SK-MEL-5 (cell line): ENCODE results near the gene GRM1. TPM values are rescaled to one million over a fixed set of nuclear protein-coding genes. Genes with fewer than 3 reads are reported as not detected.
A peak's percentile ranks its signal among the peaks of the same experiment; 100 is the strongest.

Source experiments
- DNase-seq: peaks from one replicate; pipeline ENCODE4 v3.0.0-alpha.2; 2016; ENCODE audit warnings: low read depth, low spot score
- in situ Hi-C: cut with HindIII; loops from 2 replicates; pipeline ENCODE4 v1.10.0; 2016; ENCODE audit warnings: low sequenced_read_pairs, high pct_unique_total_duplicates, low pct_unique_long_range_greater_than_20kb
- polyA plus RNA-seq, 2 experiments: library from polyadenylated mRNA; depleted of rRNA; stranded (reverse); fragments of >200 nt; gene quantifications; 2 replicates each; pipeline ENCODE4 v1.2.3, GENCODE V29; 2015
- total RNA-seq: library from RNA; depleted of rRNA; stranded (reverse); fragments of >200 nt; shearing (Covaris generic); gene quantifications from 2 replicates; pipeline ENCODE4 v1.2.3, GENCODE V29; 2014; rRNA removed

The GRM1 gene
- 0.13 and 0.26 TPM in 2 replicates for total RNA-seq
- 0.24 and 0.31 TPM in 2 replicates for polyA plus RNA-seq (2015; cell fraction: cytosol; rRNA removed)
- 0.22 and 1.4 TPM in 2 replicates for polyA plus RNA-seq (2015; cell fraction: nucleus; rRNA removed)

DNA sequence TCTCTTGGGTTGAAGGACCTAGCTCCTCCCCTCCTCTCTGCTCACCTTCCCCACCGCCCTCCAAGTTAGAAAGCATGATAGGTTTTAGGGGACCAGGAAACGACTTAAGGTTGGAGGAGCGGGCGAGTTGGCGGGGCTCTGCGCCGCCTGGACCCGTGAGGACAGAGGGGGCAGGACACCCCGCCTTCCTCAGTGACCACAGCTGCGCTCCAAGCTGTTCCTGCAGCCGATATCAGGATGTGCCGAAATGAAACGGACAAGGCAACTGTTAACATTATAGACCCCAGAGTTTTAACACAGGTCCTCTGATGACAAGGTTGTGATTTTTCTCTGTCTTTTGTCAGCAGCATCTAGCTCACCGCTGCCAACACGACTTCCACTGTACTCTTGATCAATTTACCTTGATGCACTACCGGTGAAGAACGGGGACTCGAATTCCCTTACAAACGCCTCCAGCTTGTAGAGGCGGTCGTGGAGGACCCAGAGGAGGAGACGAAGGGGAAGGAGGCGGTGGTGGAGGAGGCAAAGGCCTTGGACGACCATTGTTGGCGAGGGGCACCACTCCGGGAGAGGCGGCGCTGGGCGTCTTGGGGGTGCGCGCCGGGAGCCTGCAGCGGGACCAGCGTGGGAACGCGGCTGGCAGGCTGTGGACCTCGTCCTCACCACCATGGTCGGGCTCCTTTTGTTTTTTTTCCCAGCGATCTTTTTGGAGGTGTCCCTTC is at the start of gene GRM1:
TSS of gene GRM1 (plus strand) at position 212 of the 722 bp plus-strand sequence. CDS start at position 668, 456 bp downstream.
- in situ Hi-C loops = no loop called here
- DNase-seq = no peak

DNA sequence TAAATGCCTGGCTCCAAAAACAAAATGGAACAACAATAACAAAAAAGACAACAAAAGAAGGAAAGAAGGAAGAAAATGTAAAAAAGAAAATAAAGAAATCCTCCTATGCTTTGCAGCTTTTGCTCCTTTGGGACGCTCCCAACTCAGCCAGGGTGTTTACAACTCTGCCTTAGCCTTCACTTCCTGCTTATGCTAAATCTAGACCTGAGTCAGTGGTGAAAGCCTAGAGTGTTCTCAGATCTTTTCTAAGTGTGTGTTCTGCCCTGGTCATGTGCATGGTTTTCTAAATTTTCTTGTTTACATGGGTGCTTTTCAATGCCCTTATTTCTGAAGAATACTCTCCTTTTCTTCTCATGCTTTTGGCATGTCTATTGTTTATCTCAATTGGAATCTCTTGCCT is 19.5 kb upstream of the GRM1 start:
- DNase-seq = no peak
- in situ Hi-C loops = no loop called here

DNA sequence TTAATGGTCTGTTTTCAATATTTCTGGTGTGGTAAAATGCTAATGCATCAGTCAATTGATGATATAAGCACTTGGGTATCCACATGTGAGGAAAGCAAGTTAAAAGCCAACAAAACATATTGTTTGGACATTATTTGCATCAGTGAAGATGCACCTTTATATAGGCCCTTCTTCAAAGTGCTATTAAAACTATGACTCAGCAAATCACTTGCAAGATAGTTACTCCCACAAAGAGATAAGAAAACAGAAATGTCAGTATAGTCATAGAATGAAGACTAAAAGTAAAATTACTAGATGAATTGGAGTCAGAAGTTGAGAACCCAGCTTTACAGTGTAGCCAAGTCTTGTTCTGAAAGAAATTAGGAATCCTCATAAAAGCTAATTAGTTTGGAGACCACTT is 14.6 kb upstream of the GRM1 start:
- in situ Hi-C loops = no loop called here
- DNase-seq = no peak

DNA sequence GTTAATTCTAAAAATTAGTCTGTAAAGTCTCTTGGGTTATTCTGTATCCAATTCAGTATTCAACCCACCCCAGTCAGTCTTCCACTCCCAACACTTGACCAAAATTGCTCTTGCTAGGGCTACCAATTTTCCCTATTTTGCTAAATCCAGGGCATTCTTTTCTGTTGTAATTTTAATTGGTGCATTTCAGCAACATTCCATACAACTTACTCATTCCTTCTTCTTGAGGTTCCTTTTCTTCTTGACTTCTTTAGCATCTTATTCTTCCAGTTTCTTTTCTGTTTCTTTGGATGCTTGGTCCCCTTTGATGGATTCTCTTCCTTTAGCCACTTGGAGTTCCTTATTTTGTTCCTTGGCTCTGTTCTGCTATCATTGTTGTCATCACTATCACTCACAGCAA is 11.2 kb upstream of the GRM1 start:
- DNase-seq = no peak
- in situ Hi-C loops = no loop called here

DNA sequence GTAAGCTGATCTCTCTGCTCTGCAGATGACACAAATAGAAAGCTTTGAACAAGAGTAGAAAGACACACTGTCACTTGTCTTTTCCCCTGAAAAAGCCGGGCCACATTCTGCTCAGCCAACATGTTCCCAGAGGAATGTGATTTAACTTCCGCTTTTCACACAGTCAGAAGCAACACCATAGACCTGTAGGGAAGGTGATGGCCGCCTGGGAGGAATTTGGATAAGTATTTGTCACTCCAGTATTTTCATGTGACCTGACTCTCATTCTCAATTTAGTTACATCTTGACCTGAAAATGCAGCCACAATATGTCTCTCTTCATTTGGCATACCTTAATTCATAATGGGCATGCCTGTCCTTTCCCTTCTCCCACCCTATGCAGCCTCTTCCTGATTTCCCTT is 2.0 kb upstream of the GRM1 start:
- in situ Hi-C loops = no loop called here
- no peak for DNase-seq

DNA sequence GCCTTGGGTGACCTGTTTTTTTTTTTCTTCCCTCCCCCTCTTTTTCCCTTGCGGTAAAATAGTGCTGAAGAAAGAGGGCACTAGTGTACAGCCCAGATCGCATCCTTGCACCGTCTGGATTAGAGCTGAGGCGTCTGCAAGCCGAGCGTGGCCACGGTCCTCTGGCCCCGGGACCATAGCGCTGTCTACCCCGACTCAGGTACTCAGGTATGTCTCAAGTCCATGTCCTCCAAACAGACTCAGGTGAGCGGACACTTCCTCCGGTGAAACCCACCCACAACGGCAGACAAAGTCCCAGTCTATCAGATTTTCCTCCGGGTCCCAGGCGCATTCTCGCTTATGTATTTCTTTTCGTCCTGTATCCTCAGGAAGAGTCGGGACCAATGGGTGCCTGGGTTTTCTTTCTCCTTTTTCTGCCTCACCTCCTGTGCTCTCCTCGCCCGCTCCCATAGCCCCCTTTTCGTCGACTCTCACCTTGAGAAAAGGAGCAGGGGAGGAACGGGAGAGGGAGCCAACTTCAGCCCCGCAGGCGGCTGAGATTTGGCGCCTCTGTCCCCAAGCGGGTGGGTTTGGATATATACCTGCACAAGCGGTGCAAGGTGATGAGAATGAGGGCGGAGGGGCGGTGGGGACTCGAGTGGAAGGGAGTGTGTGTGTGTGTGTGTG is 1.1 kb upstream of the GRM1 start:
- peak; percentile 9 for DNase-seq
- in situ Hi-C loops = no loop called here

DNA sequence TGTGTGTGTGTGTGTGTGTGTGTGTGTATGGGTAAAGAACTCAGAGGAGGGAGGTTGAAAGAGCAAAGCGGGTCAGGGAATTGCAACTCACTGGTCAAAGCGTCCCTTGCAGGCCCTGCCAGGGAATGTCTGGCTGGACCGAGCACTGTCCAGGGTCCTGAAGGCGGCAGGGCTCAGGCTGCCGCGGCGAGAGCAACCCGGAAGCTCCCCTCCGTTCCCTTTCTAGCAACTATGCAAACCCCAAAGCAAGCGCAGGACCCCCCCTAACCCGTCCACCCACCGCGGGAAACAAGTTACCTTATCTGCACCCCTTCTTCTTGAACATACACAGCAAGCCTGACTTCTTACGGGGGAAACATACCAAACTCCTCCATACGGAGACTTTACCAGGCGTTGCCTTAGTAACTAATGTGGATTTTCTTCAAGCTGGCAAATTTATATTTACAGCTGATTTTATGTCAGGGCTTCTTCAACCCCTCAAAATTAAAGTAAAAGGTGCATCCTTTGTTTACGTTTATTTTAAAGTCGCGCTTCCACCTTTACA is 538 bp upstream of the GRM1 start:
- DNase-seq = peak; percentile 46
- in situ Hi-C loops = no loop called here

DNA sequence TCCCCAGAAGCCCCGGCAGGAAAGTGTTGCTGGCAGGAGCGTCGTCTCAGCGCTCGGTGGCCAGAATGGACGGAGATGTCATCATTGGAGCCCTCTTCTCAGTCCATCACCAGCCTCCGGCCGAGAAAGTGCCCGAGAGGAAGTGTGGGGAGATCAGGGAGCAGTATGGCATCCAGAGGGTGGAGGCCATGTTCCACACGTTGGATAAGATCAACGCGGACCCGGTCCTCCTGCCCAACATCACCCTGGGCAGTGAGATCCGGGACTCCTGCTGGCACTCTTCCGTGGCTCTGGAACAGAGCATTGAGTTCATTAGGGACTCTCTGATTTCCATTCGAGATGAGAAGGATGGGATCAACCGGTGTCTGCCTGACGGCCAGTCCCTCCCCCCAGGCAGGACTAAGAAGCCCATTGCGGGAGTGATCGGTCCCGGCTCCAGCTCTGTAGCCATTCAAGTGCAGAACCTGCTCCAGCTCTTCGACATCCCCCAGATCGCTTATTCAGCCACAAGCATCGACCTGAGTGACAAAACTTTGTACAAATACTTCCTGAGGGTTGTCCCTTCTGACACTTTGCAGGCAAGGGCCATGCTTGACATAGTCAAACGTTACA is 817 bp downstream of the GRM1 start:
- no peak for DNase-seq
- in situ Hi-C loops = no loop called here

DNA sequence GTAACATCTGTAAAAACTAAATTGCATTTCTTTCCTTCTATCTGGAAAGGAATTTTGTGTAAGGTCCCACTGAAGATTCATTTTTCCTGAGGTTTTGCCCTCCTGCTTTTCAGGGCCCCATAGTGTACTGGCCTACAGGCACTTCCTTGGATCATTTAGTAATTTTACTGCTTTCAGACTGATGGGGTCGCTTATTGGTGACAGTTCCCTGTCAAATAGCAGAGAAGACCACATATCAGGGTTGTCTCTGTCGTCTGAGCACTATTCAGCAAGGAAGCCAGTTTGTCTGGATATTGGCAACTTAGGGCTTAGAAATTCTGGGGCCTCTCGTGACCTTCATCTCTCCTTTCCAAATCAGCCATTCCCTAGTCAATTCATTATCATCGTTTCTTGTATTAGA is 3.5 kb downstream of the GRM1 start:
- DNase-seq = no peak
- in situ Hi-C loops = no loop called here

DNA sequence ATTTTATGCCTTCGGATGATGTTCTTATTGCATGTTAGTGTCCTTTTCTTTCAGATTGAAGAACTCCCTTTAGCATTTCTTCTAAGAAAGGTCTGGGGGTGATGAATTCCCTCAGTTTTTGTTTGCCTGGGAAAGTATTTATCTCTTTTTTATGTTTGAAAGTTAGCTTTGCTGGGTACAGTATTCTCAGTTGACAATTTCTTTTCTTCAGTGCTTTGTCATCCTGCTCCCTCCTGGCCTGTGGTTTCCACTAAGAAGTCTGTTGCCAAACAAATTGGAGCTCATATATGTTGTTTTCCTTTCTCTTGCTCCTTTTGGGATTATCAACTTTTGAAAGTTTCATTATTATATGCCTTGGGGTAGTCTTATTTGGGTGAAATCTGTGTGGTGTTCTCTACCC is 11.5 kb downstream of the GRM1 start:
- in situ Hi-C loops = no loop called here
- DNase-seq = no peak

DNA sequence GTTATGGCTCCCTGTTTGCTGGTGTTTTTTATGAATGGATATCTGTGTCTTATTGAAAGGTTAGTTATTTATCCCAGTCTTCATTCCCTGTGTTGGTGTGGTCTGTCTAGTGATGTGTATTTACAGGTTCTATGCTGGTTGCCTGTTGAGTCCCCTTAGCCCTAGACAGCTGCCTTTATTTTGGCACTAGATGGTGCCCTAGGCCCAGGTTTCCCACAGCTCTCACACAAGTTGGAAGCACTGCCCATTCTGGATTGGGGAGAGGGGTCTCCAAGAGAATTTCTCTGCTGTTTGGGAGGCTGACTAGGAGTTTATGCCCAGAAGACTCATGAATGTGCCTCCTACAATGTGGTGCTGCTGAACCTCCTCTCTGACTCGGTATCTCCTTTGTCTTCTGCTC is 12.4 kb downstream of the GRM1 start:
- peak; percentile 75 for DNase-seq
- in situ Hi-C loops = no loop called here

DNA sequence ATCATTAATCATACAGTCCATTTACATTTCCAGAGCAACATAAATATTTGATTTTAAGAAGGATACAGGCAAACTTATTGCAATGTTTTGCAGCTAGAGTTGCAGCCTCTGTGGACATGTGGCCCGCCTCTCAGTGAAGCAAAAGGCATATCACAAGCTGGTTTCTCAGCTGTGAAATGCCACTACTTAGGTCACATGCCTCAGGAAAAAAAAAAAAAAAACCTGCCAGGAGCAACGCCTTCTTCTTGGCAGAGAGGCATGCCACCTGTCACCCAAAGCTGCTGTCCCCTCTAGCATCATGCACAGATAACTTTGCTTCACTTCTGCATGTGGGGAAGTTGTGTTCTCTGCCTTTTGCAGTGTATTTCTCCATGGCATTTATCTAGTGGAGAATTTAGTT is 18.5 kb downstream of the GRM1 start:
- in situ Hi-C loops = no loop called here
- no peak for DNase-seq

DNA sequence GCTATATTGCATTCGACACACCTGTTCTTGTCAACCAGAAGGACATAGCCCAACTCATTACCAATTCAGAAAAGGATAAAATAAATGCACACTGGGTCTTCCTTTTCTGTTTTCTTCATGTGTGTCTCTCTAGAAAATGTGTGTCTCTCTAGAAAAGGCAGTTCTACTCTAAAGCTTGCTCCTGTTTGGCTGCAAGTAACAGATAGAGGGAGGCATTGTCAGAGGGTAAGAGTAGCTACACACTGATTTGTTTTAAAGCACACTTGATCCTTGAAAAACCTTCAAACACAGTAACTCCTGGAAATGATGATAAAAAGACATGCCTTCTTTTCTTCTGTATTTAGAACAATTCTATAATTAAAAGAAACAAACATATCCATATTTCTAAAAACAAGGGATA is 21.3 kb downstream of the GRM1 start:
- in situ Hi-C loops = no loop called here

DNA sequence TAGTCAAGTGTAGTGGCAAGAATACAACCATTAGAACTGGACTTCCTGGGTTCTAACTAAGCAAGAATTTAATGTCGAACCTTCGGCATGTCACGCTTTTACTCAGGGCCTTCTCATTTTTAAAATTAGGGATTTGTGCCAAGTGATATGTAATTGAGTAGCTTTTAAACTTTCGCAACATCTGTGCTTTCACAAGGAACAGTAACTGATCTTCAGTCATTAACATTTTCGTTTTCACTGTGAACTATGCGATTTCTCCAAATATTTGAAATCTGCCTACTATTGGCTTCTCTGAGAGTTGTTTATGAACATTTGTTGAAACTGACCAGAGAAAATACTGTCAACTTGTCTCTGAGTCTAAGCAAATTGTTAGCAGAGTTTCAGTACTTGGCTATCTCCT is 27.6 kb downstream of the GRM1 start:
- in situ Hi-C loops = no loop called here
- no peak for DNase-seq

More for the DNA sequence above, 21.3 kb downstream of the GRM1 start:
- DNase-seq = peak; percentile 37

DNA sequence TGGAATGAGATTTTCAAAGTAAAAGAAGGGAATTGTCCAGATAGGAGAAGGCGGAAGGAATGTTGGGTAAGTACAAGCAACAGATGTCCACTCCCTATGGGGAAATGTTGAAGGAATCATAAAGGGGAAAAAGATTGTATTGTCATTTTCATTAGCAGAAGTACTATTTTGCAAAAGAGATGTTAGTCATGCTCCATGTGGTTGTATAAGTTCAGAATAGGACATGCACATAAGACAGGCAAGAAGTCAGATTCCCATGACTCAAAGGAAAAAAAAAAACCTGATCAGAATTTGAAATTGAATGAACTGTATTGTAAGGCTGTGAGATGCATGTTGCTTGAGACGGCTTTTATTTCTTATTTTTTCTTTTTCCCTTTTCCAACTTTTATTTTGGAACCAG is 36.8 kb downstream of the GRM1 start:
- DNase-seq = no peak
- in situ Hi-C loops = no loop called here

DNA sequence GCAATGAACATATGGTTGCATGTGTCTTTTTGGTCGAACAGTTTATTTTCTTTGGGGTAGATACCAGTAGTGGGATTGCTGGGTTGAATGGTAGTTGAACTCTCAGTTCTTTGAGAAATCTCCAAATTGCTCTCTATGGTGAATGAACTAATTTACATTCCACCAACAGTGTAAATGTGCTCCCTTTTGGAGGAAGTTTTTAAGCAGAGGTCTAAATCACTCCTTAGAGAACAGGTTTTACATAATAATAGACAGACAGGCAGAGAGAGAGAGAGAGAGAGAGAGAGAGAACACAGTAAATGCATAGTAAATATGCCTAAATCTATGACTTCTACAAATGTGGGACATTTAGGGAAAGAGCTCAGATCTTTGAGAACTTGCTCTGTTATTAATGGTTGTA is 37.6 kb downstream of the GRM1 start:
- in situ Hi-C loops = no loop called here
- DNase-seq = no peak

DNA sequence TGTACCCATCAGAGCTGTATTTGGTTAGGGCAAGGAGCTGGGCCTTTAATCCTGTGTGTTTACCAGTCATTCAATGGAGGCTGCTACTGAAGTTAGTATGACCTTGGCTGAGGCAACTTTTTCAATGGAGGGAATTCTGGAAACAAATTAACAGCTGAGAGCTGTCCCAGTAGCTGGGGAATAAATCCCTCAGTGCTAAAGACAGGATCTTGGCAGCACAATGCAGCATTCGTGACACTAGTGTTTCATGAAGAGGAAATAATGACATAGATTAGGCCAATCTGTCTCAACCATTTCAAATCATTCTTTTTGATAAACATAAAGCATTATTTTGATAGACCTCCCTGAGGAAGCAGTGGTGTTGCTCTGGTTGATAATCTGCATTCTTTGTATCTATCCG is 42.9 kb downstream of the GRM1 start:
- DNase-seq = no peak
- in situ Hi-C loops = no loop called here

DNA sequence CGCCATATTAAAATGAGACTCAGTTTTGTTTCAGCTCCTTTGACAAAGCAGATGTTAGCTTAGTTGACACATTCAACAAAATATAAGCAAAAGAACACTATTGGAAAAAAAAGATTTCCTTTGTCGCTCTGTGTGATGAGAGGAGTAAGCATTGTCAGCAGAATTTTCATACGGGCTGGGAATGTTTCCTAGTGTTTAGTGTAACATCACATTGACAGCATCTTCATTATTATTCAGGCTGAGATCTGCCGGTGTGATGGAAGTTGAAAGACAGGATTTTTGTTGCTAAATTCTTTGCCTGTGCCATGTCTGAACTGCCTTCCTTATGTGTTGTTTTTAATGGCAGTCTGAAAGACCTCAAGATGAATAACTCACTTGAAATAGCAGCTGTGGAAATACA is 49.1 kb downstream of the GRM1 start:
- in situ Hi-C loops = no loop called here
- no peak for DNase-seq
